HG02981 (cell line): Measurements from ENCODE around the gene GNAI1.

Experiments used
- ATAC-seq: cut with Tn5 transposase; IDR thresholded peaks from one replicate; pipeline ENCODE4 v1.9.1; 2021; ENCODE audit warnings: mild to moderate bottlenecking, moderate library complexity; ENCODE audit not compliant: unreplicated experiment

The GNAI1 gene

GRCh38 chr7:80204919-80205318 is 70.3 kb downstream of the GNAI1 start:
- ATAC-seq: no peak

DNA sequence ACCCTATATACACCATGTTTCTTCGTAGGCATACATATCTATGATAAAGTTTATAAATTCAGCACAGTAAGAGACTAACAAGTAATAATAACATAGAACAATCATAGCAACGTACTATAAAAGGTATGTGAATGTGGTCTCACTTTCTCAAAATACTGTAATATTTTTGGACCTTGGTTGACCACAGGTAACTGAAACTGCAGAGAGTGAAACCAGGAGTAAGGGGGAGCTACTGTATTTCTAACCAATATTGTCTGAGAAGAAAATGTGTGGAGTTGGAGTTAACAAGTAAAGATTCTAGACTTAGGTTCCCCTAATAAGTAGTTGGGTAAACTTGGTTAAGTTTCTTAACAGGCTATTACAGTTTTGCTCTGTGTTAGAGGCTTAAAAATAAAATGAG is 72.1 kb downstream of the GNAI1 start:
- ATAC-seq: peak; percentile 93

DNA sequence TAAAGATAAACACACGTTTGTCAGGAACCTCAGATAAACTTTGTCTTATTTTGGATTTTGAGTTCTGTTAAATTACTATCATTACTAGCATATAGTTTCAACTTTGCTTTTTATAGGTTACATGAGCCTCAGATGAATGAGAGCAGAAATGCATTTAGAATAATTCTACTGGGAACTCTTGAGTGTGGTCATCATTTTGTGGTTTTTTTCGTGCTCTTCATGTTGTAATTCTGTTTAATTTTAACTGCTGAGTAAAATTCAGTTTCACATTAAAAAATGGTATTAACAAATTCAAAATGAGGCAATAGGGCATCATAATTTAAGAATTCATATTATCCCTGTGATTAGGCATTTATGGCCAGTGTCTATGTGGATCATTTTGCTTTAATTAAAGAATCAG is 72.9 kb downstream of the GNAI1 start:
- no peak for ATAC-seq

DNA sequence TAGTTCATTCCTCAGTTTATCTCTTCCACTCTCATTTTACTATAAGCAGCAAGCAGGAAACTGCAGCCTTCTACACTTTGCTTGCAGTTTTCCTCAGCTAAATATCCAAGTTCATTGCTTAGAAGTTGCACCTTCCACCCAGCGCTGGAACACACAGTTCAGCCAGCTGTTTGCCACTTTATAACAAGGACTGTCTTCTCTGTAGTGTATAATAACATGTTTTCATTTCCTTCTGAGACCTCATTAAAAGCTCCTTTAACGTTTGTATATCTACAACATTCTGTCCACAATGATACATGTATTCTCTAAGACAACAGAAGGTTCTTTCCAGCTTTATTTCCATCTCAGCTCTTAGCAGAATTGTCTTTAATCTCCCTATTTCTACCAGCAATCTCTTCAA is 74.1 kb downstream of the GNAI1 start:
- no peak for ATAC-seq

- ATAC-seq: no peak
Observed at GRCh38 chr7:80210400-80210799, 75.8 kb downstream of the GNAI1 start.

GRCh38 chr7:80213814-80214213 is 79.2 kb downstream of the GNAI1 start:
- ATAC-seq: no peak

DNA sequence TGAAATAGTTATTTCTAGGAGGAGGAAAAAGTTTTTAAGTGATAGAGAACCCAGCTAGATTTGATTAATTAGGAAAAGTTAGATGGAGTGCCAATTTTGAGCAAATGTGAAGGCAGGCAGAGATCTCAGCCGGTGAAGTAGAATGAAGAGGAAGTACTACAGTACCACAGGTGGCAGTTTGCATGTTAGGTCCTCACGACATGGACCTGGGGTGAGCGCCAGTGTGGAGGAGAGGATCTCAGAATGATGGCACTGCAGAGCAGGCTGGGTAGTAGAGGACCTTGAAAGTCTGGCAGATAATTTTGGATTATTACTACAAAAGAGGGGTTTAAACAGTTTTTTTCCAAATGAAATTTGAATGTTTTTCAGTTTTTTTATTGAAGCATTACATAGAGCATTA is 81.1 kb downstream of the GNAI1 start:
- peak; percentile 44 for ATAC-seq

GRCh38 chr7:80216996-80217842 is 82.6 kb downstream of the GNAI1 start:
- ATAC-seq: no peak

DNA sequence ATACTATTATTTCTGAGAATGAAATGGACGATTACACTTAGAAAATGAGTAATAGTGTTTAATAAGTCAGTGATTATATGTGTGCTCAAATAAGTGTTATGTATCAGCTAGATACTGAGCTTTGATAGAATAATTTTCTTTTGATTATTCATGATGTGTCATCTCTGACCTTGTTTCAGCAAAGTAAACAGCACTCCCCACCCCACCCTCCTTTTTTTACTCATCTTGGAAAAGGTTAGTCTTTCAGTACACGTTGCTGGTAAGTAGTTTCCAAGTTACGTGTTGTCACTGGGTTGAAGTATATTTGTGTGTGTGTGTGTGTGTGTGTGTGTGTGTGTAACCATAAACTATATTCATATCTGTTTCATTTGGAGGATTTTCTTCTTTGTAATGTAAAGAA is 84.1 kb downstream of the GNAI1 start:
- no peak for ATAC-seq

DNA sequence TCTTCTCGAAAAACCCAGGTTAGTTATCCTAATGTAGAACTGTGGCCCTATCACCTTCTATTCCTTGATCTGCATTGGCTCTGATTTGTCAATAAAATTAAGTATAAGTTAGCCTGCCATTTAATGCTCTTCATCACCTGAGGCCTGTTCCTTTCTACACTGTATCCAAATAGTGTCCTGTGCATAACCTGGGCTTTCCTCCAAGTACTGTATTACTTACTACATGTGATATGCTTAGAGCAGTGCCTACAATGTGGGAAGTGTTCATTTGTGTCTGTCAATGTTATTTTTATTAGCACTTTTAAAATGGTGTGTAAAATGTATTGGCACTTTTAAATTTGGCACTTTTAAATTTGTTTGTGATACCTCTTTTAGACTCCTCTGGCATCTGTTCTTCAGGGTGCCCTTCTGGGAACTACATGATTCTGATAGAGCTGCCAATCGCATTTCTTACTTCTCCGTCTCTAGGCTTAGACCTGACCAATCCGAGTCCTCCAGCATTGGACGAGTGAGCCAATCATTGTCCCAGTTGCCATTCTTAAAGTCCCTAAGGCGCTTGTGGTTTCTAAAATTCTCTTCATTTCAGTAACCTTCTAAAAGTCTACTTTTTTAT is 85.5 kb downstream of the GNAI1 start:
- no peak for ATAC-seq

DNA sequence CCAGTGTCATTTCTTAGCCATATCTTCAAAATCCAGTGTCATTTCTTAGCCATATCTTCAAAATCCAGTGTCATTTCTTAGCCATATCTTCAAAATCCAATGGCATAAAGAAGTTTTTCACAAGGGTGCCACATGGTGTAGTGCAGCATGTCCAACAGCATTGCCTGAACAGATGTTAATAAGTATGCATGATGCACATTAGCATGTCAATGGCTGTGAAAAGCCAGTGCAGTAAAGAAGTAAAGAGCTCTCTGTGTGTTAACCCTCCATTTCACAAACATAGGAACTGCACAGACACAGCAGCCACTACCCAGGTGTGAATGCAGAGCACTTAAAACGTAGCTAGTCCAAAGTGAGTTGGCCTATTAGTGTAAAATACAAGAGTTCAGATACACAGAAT is 89.8 kb downstream of the GNAI1 start:
- no peak for ATAC-seq

DNA sequence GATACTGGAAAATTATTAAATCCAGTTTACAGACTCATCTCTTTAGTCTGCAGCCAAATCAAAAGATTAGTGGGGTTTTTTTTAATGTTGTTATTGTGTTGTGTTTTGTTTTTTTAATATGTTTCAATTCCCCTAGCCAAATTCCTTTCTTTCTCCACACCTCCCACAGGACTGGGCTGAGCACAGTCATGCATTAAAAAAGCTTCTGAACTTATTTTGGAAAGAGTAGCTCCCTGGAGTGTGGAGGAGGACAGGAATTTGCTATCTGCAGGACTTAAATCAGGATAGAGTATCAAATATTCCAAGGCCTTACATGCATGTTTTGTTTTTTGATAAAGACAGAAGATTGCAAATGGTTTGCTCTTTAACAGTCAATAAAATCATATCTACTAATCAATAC is 90.7 kb downstream of the GNAI1 start:
- no peak for ATAC-seq

GRCh38 chr7:80226629-80227028 is 92.0 kb downstream of the GNAI1 start:
- ATAC-seq: no peak

DNA sequence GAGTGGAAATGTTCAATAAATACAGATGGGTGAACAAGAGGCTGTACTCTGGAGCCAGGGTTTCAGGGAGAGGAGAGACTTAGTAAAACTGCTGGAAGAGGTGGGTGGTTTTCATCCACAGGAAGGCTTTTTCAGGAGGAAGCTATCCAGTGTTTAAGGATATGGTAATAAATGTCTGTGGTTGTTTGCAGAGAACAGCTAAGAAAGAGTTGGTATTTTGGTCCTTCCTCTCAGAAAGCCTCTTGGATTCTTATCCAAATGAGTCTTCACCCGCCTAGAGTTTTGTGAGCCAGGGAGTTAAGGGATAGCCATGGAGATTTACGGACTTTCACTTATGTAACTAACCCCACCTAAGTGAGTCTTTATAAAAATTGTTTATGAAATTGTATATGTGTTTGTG is 95.7 kb downstream of the GNAI1 start:
- no peak for ATAC-seq

DNA sequence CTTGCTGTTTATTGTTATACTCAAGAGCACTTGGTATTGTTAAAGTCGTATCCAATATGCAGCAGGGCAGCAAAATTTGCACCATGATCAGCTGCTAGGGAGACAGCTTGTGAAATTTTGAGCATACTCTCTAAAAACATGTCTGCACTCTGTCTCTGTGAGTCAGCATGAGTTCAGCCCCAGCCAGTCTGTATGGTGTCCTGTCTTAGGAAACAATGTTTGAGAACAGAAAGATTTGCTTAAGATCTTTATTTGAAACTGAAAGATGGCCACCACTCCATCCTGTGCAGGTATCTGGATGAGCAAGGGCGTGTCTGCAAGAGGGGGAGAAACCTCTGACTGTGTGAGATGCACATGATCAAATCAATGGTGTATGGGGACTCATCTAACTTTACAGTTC is 97.1 kb downstream of the GNAI1 start:
- no peak for ATAC-seq

DNA sequence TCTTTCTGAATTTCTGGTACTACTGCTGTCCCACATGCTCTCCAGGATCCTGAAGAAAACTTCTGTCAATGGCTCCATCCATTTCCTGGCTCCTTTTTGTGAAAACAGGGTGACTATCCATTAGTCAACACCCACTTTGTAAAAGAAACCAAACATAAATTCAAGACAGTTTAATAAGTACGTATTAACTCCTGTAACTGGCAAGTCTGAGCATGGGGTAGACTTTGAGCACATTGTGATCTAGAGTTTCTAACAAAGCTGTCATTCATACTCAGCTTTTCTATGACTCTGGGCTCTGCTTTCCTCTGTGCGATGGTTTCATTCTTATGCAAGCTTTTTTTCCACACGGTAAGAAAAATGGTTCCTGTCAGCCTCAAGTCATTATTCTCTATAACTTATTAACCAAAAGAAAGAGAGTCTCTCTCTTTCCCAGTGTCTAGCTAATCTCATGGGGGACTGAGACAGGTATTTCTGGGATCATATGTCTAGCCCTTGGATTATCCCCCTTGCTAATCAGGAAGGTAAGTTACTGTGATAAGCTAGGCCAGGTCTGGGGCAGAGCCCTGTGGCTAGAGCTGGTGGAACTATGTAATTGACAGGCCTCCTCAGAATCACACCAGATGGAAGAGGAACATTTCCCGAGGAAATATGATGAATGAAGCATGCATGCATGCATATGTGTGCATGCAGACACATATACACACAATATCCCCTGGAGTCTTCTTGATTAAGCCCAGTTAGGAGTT is 98.5 kb downstream of the GNAI1 start:
- ATAC-seq: no peak

DNA sequence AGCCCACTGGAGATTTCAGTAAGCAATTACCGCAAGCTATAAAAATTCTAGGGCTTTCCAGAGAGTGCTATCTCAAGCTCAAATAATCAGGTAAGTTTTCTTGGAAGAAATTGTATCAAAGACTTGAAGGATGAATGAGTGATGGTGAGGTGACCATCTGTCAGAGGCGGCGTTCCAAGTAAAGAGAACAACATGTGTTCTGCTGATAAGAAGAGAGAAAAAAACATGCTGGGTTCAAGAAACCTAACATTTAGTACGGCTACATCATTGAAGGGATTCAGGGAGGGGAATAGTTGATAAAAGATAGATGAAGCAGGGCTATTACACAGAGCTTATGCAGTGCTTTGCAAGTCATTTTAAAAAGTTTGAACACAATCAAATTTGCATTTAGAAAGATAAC is 100.7 kb downstream of the GNAI1 start:
- no peak for ATAC-seq

GRCh38 chr7:80236681-80237080 is 102.0 kb downstream of the GNAI1 start:
- no peak for ATAC-seq

GRCh38 chr7:80240265-80241025 is 105.8 kb downstream of the GNAI1 start:
- no peak for ATAC-seq

DNA sequence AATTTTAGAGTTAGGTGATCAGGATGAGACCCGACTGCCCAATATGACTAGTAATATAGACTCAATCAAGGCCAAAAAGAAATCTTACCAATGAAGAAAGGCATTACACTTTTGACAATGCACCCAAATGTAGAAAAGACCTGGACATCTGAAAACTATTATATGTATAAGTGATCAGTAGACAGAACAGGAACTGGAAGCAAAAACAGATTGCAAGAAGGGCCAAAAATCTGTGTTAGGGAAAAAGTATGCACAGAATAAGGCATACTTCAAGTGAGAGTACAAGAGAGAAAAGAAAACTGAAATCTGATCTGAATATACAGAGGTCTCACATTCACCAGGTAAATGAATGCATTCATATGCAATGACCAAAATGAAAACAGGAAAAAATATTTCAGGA is 107.0 kb downstream of the GNAI1 start:
- no peak for ATAC-seq

- no peak for ATAC-seq
Observed at GRCh38 chr7:80243425-80243824, 108.8 kb downstream of the GNAI1 start.
